ENCODE measurements around the gene DCUN1D1. TPM values are rescaled to one million over a fixed set of nuclear protein-coding genes. Genes with fewer than 3 reads are reported as not detected.

The DCUN1D1 gene
- total RNA-seq, 4 donors from 2014 or later = 31.1 to 57.7 (median 43.4) TPM

DNA sequence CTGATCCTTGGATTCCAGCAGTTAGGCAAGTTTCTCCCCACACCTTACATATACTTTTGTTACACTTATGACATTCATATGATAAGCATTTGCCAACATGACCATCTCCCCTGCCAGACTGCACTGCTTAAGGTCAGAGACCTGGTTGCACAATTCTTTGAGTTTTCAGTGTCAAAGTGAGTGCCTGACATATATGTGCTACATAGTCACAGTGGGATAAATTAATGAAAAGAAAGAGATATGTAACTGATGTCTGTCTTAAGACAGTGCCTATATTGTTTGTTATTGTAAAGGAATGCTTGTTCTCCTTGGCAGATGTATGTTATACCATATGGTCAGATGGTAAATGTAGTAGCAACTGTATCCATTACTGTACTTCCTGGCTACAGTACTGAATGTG, 3.5 kb upstream of the DCUN1D1 start:
- TF ChIP-seq, protein P1, sequence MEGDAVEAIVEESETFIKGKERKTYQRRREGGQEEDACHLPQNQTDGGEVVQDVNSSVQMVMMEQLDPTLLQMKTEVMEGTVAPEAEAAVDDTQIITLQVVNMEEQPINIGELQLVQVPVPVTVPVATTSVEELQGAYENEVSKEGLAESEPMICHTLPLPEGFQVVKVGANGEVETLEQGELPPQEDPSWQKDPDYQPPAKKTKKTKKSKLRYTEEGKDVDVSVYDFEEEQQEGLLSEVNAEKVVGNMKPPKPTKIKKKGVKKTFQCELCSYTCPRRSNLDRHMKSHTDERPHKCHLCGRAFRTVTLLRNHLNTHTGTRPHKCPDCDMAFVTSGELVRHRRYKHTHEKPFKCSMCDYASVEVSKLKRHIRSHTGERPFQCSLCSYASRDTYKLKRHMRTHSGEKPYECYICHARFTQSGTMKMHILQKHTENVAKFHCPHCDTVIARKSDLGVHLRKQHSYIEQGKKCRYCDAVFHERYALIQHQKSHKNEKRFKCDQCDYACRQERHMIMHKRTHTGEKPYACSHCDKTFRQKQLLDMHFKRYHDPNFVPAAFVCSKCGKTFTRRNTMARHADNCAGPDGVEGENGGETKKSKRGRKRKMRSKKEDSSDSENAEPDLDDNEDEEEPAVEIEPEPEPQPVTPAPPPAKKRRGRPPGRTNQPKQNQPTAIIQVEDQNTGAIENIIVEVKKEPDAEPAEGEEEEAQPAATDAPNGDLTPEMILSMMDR (IDR thresholded peaks at IDR 0.05; ENCODE audit: low read depth) = no peak

DNA sequence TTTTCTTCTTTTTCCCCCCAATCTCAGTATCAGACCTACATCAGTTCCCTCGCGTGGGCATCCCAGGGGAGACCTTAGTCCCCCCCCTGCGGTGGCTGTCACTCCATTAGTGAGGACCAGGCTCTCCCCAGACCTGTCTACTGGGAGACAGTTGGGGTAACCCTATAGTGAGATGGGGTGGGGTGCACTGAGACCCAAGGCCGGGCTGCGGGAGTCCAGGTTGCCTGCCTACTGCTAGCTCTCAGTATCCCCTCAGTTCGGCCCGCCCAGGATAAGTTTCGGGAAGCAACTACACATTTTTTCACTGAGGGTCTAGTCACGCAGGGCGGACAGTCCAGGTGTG, 671 bp upstream of the DCUN1D1 start:
- TF ChIP-seq, protein P1 (IDR thresholded peaks at IDR 0.05; ENCODE audit: low read depth) = no peak

- TF ChIP-seq, protein P1 (IDR thresholded peaks at IDR 0.05; ENCODE audit: low read depth) = no peak
Observed at GRCh38 chr3:182979674-182980191, 605 bp downstream of the DCUN1D1 start.

- TF ChIP-seq, protein P1 (IDR thresholded peaks at IDR 0.05; ENCODE audit: low read depth) = no peak
Observed at GRCh38 chr3:182979103-182979673, 1.1 kb downstream of the DCUN1D1 start.

GRCh38 chr3:182978387-182978786, 2.0 kb downstream of the DCUN1D1 start:
- TF ChIP-seq, protein P1 (IDR thresholded peaks at IDR 0.05; ENCODE audit: low read depth) = no peak

- TF ChIP-seq, protein P1 (IDR thresholded peaks at IDR 0.05; ENCODE audit: low read depth) = no peak
Observed at GRCh38 chr3:182973047-182973446, 7.3 kb downstream of the DCUN1D1 start.

DNA sequence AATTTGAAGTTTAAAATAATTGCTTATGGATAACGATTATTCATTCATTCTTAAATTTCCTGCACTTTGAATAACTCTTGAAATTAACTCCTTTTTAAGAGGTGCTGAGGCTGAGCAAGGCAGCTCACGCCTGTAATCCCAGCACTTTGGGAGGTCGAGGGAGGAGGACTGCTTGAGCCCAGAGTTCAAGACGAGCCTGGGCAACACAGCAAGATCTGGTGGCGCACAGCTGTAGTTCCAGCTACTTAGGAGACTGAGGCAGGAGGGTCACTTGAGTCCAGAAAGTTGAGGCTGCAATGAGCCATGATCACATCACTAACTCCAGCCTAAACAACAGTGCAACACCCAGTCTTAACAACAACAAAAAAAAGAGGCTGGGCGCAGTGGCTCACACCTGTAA, 8.0 kb downstream of the DCUN1D1 start:
- TF ChIP-seq, protein P1 (IDR thresholded peaks at IDR 0.05; ENCODE audit: low read depth) = no peak

Measured in subcutaneous adipose tissue (tissue), 4 donors.